H1 (cell line): ENCODE results near the gene OR4P4.

ENCODE experiments used
- BRCA1 ChIP-seq: IDR thresholded peaks from 2 replicates; pipeline ENCODE4 v1.6.1; 2012; ENCODE audit warnings: low read depth, low read length, improper control_type of control experiment
- CTCF ChIP-seq, 3 experiments: IDR thresholded peaks; 1 replicate in 2 of 3; 2 replicates in 1 of 3; pipeline versions ENCODE4 v1.5.1 to v1.6.1; 2011; ENCODE audit warnings: low read length in 3 of 3, mild to moderate bottlenecking in 3 of 3, inconsistent platforms in 2 of 3, low read depth in 1 of 3, moderate library complexity in 1 of 3; ENCODE audit not compliant: insufficient read depth in 1 of 3; ENCODE audit errors: control extremely low read depth in 1 of 3
- EP300 ChIP-seq, 2 experiments: IDR thresholded peaks; 1 replicate in 1 of 2; 2 replicates in 1 of 2; pipeline ENCODE4 v1.6.1; 2011 to 2012; ENCODE audit warnings: low read depth in 2 of 2, low read length in 2 of 2, mild to moderate bottlenecking in 2 of 2, borderline replicate concordance in 1 of 2, inconsistent platforms in 1 of 2, moderate library complexity in 1 of 2
- EZH2 ChIP-seq: fragments of 200-600 bp; sonication (generic); IDR thresholded peaks from 2 replicates; pipeline ENCODE4 v1.7.1; 2012; ENCODE audit warnings: low read depth, mild to moderate bottlenecking, moderate library complexity, low read length, inconsistent platforms; ENCODE audit not compliant: severe bottlenecking
- HDAC2 ChIP-seq, 2 experiments: fragments of 300-600 bp in 1 of 2; sonication (generic) in 1 of 2; IDR thresholded peaks; 2 replicates each; pipeline ENCODE4 v1.6.1; 2011 to 2012; ENCODE audit warnings: low read depth in 2 of 2, low read length in 2 of 2, mild to moderate bottlenecking in 2 of 2, moderate library complexity in 2 of 2, borderline replicate concordance in 1 of 2, inconsistent platforms in 1 of 2
- JUND ChIP-seq: IDR thresholded peaks from 2 replicates; pipeline ENCODE4 v1.6.1; 2011; ENCODE audit warnings: mild to moderate bottlenecking, improper control_type of control experiment, low read length
- POLR2A ChIP-seq, 2 experiments: IDR thresholded peaks; 1 replicate in 1 of 2; 2 replicates in 1 of 2; pipeline ENCODE4 v1.6.1; 2011; ENCODE audit warnings: low read depth in 2 of 2, low read length in 2 of 2, mild to moderate bottlenecking in 2 of 2; ENCODE audit errors: control extremely low read depth in 1 of 2
- POLR2AphosphoS5 ChIP-seq: IDR thresholded peaks from 2 replicates; pipeline ENCODE4 v1.6.1; 2011; ENCODE audit warnings: low read depth, low read length
- RAD21 ChIP-seq, 2 experiments: IDR thresholded peaks in 1 of 2; conservative IDR thresholded peaks in 1 of 2; 2 replicates each; pipeline ENCODE4 v1.6.1; 2011; ENCODE audit warnings: low read depth in 2 of 2, low read length in 2 of 2, improper control_type of control experiment in 1 of 2, inconsistent platforms in 1 of 2, mild to moderate bottlenecking in 1 of 2, moderate library complexity in 1 of 2
- RFX5 ChIP-seq: IDR thresholded peaks from 2 replicates; pipeline ENCODE4 v1.6.1; 2011; ENCODE audit warnings: low read depth, low read length, improper control_type of control experiment, borderline replicate concordance
- RNF2 ChIP-seq: fragments of 200-900, 300-1000 bp; sonication (generic); IDR thresholded peaks from 2 replicates; pipeline ENCODE4 v1.7.1; 2016; ENCODE audit warnings: borderline replicate concordance, low read depth, mild to moderate bottlenecking, antibody characterized with exemption, low read length; ENCODE audit not compliant: poor library complexity, severe bottlenecking; ENCODE audit errors: missing control alignments
- SP1 ChIP-seq: IDR thresholded peaks from 2 replicates; pipeline ENCODE4 v1.6.1; 2011; ENCODE audit warnings: low read depth, low read length
- USF2 ChIP-seq: IDR thresholded peaks from 2 replicates; pipeline ENCODE4 v1.6.1; 2011; ENCODE audit warnings: low read length, improper control_type of control experiment
- ZNF274 ChIP-seq: IDR thresholded peaks from 2 replicates; pipeline ENCODE4 v1.7.0; 2012; ENCODE audit warnings: low read length, borderline replicate concordance; ENCODE audit errors: extremely low read depth

GRCh38 chr11:55661901-55662300 is 27.0 kb downstream of the OR4P4 start, which contains the start of gene OR4C6:
- TF ChIP-seq CTCF (IDR thresholded peaks at IDR 0.05; ENCODE audit: control extremely low read depth in 1 of 3, insufficient read depth in 1 of 3, low read depth in 1 of 3, low read length in 3 of 3): no peak
- no peak for TF ChIP-seq ZNF274
- TF ChIP-seq RFX5: no peak
- TF ChIP-seq SP1: no peak
- no peak for TF ChIP-seq HDAC2 (IDR thresholded peaks at IDR 0.05; ENCODE audit: borderline replicate concordance in 1 of 2, low read depth in 2 of 2, low read length in 2 of 2)
- TF ChIP-seq JUND: no peak
- no peak for TF ChIP-seq BRCA1
- TF ChIP-seq POLR2AphosphoS5: no peak
- TF ChIP-seq RAD21 (IDR thresholded peaks at IDR 0.05 in 1 of 2, conservative IDR thresholded peaks at IDR 0.05 in 1 of 2; ENCODE audit: low read depth in 2 of 2, low read length in 2 of 2): no peak
- no peak for TF ChIP-seq POLR2A (IDR thresholded peaks at IDR 0.05; ENCODE audit: control extremely low read depth in 1 of 2, low read depth in 2 of 2, low read length in 2 of 2)
- no peak for TF ChIP-seq EP300 (IDR thresholded peaks at IDR 0.05; ENCODE audit: borderline replicate concordance in 1 of 2, low read depth in 2 of 2, low read length in 2 of 2)
- TF ChIP-seq EZH2: no peak
- no peak for TF ChIP-seq USF2
- no peak for TF ChIP-seq RNF2
